Activated T-cell treated with anti-CD3 and anti-CD28 coated beads for 1 hour (primary cell): ENCODE data around the gene DUSP10.

ENCODE experiments used
- DNase-seq: peaks from one replicate; pipeline ENCODE4 v3.0.0-alpha.2; 2020; ENCODE audit warnings: low read depth

Gene DUSP10

DNA sequence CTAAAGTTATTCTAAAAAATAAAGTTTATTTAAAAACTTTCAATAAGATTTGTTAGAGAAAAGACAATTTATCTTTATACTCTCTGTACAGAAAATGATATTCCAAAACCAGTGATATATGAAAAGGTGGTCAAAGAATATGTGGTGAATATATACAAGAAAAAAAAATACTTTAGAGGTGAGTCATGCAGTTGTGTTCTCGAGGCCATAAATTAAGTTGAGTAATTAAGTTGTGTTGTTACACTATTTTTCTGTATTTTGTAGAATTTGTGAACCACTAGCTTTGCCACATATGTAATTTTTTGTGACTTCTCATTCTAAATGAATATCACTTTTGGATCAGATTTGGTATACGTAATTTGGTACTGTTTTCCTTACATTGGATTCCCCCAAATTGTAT, 23.6 kb upstream of the DUSP10 start:
- no peak for DNase-seq

DNA sequence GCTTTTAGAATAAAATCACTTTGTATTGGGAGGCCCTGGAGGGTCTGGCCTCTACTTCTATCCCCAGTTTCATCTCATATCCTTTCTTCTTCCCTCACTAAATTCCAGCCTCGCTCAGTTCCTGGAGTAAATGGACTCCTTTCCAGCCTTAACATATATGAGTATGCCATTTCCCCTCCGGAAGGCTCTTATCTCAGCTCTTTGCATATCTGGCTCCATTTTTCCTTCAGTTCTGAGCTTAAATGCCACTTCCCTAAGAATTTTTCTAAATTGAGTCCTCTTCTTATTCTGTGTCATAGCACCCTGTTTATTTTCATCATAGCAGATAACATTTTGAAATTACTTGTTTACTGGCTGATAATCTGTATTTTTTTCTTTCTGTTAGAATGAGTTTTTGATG, 20.2 kb upstream of the DUSP10 start:
- DNase-seq = no peak

DNA sequence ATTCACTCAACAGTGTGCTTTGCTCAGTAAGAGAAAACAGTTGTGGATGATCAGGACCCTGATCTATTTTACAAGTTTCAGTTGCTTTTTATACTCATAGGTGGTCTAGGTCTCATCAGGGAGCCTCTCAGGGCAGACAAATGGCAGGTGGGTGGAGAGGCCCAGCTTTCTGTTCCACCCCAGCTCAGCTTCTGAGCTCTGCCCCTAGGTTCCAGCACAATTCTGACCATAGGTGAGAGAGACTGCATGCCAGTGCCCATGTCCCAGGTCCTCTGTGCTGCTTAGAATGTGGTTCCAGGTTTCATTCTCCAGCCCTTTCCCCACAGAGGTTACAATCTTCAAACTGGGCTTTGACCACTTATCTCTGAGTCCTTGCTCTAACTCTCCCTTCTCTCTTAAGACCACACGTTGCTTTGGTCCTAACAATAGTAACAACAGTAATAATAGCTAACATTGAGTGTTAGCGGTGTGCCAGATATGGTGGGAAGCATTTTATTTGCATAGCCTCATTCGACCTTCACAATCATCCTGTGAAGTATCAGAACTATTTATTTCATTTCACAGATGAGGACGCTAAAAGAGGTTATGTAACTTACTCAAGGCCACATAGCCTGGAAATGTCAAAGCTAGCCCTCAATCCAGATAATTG, 19.6 kb upstream of the DUSP10 start:
- DNase-seq = no peak

DNA sequence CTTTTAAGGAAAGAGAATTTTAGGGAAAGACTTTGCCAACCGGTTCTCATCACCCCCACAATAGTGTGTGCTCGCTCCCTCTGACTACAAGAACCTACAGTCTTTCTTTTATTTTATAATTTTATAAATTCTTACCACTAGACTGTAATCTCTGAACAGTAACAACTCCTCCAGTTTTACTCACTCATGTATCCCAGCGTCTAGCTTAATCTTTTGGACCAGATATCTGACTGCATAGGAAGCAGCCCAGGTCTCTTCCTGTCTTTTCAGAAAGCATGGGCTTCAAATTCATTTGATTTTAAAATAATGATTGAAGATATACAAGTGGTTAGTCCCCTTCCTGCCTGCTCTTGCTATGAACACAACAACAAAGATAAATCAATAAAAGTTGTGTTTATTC, 19.0 kb upstream of the DUSP10 start:
- no peak for DNase-seq

DNA sequence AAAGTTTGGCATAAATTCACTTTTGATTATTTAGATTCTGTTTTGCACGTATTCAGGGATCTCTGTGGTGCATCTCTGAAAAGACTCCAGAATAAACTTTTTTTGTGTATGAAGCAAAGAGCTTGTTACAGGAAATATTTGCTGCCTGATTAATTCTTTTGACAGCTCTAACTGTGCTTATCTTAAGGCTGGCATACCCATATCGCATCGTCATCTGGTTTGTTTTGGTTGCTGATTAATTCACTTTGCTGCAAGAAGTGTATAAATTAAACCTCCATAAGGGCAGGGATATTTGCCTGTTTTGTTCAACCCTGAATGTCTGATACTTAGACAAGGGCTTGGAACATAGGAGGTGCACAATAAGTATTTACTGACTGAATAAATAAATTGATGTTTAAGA, 17.5 kb upstream of the DUSP10 start:
- DNase-seq = no peak

DNA sequence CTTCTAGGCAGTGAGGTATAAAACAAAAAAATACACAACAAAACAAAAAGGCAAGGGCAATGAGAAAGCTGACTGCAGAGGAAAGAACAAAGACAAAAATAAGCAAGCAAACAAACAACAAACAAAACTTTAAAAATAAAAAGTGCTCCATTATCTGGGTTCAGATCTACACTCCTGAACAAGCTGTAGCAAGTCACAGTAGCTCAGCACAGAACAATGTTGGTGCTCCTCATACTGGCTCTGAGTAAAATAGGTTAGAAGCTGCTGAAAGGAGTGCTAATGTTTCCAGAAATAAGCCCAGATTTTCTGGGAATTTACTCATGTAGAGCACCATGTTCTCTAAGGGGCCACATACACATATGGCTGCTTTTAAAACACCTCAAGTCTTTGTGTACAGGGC, 16.6 kb upstream of the DUSP10 start:
- no peak for DNase-seq

DNA sequence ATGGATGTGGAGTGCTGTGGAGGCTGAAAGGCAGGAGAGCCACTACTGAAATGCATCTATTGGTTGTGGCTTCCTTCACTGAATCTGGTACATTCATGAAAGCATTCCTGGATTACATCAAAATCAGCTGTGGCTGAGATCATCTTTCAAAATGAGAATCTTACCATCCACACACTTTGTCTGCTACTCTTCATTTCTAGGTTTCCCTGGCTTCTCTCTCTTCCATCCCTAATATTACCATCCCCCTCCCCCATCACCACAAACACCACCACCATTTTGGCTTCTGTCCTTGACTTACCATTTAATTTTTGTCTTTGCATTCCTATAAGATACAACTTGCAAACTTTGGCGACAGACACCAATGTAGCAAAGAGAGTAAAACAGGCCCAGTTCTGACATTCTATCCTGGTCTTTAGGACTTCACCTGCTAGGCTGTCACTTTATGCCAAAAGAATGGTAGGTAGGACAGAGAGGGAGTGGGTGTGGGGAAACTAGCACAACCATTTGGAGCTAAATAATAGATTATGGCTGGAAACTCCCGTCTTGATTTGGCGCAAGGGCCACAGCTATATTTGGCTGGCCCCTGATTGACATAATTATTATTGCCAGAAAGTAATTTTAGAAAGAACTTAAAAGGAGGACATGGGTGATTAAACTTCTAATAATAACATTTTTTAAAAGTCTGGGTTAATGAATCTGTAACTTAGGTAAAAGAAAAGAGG, 15.1 kb upstream of the DUSP10 start:
- no peak for DNase-seq

DNA sequence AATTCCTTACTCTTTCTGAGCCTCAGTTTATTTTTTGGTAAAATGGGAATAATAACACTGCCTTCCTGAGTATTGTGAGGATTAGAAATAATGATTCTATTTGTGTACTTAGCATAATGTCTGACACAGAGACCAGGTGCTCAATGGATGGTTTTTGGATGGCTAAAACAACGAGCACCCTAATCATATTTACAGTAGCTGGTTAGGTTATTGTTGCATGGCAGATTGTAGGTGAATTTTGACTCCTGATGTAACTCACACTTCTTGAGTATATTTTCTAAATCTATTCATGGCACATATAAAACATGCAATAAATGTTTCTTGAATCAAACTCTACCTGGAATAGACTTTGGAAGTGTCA, 11.9 kb upstream of the DUSP10 start:
- DNase-seq = no peak

DNA sequence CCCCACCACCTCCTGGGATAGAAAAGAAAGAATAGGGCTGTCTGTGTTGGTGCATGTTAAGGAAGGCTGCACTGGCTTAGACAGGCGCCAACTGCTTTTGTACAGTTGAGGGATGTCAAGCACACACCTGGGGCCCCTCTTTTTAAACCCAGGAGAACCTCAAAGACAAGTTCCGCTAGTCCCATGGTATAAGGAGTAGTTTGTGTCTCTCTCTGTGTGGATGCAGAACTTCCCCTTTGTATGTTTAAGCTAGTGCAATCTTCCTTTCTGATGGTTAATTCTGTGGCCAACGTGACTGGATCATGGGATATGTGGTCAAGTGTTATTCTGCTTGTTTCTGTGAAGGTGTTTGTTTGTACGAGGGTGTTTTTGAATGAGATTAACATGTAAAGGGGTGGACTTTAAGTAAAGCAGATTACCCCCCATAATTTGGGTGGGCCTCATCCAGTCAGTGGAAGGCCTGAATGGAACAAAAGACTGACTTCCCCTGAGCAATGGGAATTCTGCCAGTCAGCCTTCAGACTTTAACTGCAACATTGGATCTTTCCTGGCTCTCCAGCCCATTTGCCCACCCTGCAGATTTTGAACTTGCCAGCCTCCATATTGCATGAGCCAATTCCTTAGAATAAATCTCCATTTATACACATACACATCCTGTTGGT, 9.5 kb upstream of the DUSP10 start:
- DNase-seq = no peak

DNA sequence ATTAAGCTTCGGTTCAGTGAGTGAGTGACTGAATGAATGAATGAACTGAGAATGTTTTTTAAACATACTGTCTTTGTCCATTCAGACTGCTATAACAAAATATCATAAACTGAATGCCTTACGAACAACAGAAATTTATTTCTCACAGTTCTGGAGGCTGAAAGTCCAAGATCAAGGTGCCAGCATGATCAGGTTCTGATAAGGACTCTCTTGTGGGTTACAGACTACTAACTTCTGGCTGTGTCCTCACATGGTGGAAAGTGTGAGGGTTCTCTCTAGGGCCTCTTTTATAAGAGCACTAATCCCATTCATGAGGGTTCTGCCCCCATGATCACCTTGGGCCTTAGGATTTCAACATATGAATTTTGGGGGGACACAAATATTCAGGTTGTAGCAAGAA, 7.1 kb upstream of the DUSP10 start:
- no peak for DNase-seq

DNA sequence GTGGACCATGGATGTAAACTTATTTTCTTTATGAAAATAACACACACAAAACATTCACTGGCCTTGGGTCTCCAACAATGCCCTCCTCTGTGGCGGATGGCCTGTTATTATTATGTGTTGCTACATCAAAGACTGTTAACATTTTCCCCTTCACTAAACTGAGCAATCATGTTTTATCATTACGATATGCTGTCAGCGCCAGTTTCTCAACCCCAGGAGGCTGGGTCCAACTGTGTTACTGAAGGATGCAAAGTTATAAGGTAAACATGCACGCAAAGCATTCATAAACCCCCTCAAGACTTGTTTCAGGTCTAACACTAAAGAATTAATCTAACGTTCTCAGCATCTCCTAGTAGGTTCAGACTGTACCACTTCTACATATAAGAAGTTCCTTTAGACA, 6.0 kb upstream of the DUSP10 start:
- no peak for DNase-seq

DNA sequence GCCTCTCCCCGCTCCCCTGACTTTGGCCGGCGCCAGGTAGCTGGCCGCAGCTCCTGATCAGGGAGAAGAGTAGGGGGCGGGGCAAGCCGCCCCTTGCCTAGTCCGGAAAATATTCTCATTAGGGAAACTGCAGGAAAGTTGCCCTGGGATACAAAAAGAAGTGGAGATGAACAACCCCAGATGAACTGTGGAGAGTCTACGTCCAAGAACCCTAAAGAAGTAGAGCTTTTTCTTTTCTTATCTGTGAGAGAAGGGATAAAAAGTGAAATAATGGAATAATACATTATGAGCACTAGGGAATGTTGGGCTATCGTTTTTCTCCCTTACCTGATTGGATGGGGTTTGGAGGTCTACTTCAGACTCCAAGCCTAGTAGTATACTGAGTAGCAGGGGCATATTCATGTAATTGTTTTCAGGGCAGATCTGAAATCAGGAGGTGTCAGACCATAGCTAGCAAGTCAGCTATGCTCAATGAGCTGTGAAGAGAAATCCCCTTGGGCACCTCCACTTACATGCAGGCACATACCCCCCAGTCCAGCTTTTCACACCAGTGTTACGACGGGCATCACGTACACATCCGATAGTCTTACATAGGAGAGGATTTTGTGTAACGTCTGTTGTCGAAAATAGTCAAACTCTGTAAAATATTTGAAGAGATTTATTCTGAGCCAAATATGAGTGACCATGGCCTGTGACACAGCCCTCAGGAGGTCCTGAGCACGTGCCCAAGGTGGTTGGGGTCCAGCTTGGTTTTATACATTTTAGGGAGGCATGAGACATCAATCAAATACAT, 1.7 kb upstream of the DUSP10 start:
- no peak for DNase-seq

DNA sequence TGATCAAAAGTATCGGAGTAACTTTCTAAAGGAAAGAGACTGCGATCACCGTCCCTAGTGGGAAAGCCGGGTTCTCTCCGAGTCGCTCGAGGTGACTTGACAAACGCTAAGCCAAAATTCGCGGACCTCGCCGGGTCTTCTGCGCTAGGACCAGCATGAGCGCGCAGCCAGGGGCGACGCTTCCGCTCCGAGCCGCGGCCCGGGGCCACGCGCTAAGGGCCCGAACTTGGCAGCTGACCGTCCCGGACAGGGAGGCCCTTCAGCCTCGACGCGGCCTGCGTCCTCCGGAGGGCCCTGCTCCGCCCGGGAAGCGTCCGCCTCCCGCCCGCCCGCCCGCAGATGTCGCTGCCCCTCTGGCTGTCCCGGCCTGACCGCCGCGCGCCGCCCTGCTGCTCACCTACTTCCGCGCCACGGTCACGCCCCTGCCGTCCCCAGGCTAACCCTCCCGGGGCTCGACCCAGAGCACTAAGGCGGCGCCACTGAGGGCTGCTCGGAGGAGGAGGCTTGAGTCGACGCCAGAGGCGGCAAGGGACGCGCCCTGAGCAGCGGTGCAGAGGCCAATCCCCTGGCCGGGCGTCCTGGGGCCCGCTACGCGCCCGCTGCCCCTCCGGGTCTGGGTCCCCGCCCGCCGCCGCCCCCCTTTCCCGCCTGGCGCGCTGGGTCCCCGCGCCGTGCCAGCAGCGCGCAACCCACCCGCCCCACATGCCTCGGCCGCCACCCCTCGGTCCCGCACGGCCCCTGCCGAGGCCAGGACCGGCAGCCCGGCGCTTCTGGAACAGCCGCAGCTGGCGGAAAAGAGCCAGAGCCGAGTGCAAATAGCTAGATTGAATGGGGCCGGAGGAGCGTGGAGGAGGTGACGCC, 896 bp upstream of the DUSP10 start:
- DNase-seq = peak; percentile 63

DNA sequence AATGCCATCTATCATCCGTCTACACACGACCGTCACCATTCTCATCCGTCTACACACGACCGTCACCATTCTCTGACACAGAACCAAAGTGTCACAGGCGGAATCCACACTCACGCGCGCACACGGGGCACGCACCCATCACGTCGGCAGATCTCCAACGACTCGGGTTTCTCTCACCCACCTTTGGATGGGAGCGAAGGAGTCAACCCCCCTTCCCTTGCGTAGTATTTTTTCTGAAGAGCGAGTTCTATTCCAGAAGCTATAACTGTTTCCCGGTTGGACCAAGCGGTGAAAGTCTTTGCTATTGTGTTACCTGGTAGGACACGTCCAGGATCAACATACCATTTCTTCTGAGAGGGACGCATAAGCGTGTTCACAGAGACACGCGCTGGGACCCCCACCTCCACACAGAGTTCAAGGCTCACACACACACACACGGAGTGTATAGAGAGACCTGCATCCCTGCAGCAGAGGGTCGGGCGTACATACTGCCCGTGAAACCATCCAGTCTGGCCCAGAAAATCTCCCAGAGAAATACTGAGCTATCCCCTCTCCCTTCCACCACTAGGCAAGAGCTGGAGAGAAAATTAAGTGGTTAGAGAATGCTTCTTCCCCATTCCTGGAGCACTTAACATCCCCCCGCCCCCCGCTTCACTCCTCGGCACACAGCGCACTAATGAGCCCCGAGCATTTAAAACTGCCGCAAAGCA, 741 bp downstream of the DUSP10 start:
- DNase-seq = peak; percentile 4

DNA sequence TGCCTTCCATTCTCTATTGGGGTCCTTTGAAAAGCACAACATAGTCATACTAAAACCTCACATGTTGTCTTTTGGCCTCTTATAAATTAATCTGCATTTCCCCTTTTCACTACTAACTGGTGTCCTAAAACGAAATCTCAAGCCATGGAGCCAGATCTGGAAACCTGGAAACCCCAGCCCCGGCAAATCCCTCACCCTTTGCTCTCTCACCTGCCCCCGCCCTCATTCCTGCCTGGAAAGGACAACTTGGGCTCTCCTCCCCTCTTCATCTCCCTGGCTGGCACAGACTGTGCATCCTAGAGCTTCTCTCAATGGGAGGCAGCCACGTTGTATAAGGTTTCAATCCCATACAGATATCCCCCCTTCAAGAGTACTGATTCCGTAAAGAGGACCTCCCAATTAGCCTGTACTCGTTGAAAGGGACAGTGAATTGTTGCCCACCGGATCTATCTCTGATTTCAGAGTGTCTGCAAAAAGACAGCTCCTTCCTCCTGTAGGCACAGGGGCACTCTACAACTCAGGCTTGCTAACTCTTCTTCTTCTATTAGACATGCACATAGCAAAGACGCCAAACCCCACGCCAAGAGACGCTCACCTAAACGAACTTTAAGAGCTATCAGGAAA, 1.4 kb downstream of the DUSP10 start:
- no peak for DNase-seq

DNA sequence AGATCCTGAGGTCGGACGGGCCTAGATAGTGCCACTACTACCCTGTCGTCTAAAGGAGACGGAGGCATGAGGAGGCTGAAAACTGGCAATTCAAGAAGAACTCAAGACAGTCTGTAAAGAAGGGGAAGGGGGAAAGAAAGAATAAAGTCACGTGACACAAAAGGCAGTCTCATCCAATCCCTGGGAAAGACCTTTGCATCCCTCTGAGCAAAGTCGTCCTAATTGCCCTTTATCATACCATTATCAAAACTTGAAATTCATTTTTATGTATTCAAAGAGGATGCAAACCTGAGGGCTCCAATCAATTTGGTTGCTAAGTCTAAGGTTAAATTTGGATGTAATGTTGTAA, 2.2 kb downstream of the DUSP10 start:
- DNase-seq = no peak

DNA sequence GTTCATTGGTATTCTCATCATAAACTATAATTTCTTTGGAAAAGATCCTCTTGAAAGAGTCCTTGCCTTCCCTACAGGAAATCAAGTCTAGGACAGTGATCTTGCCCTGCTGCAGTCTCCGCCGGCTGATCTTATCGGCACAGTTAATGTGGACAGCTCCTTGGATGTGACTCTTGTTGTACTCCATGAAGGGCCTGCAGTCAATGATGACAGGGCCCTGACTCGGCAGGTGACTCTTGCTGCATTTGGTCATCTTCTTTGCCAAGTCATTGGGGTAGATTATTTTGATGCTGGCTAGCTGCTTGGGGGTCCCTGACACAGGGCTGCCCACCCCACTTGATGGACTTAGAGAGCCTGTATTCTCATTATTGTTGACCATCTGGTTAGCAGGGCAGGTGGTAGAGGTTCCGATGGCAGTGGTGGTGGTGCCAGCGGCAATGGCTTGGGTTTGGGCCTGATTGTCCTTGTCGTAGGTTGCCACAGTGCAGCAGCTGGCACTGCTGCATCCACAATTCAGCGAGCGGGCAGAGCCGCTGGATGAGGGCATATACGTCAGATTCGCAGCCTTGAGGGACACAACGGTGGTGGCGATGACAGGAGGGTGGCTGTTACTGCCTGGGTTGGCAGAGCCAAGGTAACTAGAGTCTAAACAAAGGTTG, 2.7 kb downstream of the DUSP10 start:
- no peak for DNase-seq

DNA sequence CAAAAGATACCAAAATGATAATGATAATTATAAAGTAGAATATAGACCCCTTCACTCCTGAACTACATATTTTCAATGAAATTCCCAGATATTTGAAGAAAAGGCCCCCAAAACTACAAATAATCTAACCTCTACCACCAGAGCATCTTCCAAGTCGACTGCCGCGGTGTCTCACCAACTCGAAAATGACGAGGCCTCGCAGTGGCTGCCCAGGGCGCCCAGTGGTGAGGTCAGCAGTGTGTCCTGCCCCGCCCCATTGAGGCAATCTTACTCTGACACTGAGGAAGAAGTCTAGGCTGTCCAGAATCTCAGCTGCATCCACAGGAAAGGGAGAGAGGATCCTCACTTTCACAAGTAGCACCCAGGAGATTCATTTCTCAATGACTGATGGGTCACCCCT, 5.2 kb downstream of the DUSP10 start:
- DNase-seq = no peak

DNA sequence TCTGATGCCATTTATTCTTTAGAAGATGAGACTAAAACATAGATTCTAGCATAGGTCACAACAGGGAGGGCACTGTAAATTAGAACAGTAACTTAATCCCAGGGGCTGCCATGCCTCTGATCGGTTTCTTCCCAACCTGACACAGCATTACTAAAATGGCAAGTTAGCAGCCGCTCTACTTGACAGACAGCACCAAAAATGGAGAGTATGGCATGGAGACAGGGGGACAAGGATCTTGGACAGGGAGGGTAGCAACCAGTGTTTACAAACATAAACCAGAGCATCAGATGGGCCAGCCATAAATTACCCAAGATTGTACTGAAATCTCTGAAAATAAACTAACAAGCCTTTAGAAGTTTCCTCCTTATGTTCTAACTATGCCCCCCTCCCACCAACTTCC, 5.9 kb downstream of the DUSP10 start:
- no peak for DNase-seq

DNA sequence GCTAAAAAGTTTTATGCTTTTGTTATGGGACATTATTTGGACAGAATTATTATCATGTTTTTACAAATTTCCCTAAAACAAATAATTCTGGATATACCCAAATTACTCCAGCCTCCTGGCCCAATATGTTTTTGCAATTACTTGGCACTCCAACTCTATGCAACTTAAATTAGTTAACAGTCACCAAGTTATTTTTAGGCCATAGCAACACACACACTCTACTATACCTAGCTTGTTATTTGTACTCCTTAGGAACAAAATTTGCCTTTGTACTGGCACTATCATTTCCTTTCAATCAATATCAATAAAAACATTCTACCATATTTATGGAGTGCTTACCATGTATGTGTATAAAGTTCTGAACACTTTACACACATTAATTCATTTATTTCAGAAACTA, 7.7 kb downstream of the DUSP10 start:
- DNase-seq = no peak
